GM10266 (cell line): ENCODE results near the gene TMEM120A.

ENCODE experiments used
- DNase-seq: peaks from one replicate; pipeline ENCODE4 v3.0.0; 2012; ENCODE audit errors: extremely low spot score
- CTCF ChIP-seq: IDR thresholded peaks from 2 replicates; pipeline ENCODE4 v1.5.1; 2012; ENCODE audit warnings: mild to moderate bottlenecking, low read depth; ENCODE audit not compliant: control insufficient read depth, insufficient read depth; ENCODE audit errors: missing control alignments

The TMEM120A gene

GRCh38 chr7:75983471-75984129 lies 10.8 kb downstream of the TMEM120A start:
- DNase-seq, result no peak
- TF ChIP-seq CTCF, result no peak

DNA sequence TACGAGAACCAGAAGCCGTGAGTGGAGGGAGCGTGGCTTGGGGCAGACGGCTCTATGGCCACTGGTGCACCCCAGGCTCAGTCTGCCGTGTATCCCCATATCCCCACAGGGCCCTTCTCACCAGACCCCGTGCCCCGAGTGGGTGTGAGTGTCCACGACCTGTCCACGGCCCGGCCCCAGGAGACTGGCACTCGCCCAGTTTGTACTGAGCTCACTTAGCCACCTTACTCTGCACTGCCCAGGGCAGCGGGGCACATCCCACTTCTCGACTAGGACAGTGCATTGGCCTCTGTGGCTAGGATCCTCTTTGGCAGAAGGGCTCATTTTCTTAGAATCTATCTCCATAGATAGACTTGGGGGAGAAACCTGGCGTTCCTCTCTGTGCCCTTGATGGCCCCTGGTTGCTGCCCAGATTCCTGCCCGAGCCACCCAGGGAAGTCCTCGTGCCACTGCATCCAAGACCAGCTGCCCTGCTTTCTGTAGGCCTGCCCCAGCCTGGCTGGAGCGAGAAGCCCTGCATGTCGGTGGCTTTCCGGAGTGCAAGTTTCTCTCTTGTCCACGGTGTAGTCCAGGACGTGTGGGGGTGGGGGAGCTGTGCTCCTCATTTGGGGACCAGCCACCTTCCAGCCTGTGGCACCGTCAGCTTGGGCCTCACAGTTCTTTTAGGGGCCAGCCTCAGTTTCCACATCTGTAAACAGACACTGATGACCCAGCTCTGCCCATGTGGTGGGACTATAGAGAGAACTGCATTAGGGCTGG lies 11.9 kb downstream of the TMEM120A start:
- no peak for DNase-seq
- no peak for TF ChIP-seq CTCF

DNA sequence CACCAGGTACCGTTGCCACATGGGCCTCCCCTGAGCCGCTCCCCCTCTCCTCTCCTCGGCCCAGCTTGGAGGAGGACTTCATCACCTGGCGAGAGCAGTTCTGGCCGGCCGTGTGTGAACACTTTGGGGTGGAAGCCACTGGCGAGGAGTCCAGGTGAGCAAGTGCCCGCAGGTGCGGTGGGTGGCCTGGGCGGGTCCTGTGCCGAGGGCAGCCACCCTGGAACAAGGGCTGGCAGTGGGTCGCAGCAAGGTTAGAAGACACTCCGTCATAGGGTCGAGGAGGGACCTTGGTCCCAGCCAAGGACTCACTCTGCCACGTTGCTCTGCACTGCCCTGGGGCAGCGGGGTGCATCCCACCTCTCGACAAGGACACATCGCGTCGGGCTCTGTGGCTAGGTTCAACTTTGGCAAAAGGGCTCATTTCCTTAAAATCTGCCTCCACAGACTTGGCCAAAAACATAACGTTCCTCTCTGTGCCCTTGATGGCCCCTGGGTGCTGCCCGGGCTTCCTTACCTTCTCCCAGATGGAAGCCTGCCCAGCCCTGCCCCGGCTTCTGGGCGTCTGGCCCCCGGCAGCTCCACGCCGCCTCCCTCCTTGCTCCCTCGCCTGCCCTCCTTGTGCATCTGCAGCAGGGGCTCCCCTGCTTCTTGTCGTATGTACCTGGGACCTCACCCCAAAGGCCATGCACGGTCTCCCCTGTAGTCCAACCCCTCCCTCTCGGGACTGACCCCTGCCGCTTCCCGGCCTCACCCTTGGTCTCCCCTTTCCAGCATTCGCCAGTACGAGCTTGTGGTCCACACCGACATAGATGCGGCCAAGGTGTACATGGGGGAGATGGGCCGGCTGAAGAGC lies 12.7 kb downstream of the TMEM120A start:
- no peak for TF ChIP-seq CTCF
- DNase-seq, result no peak

DNA sequence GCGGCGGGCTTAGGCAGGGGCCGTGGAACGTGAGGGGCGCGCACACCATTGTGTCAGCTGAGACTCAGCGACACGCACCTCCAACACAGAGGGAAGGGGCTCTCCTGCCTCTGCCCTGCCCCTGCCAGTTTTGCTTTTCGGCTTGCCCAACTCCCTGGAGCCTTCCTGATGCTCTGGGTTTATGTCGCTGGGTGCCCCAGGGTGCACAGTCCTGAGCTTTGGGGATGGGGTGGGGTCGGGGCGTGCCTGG lies 13.3 kb downstream of the TMEM120A start:
- TF ChIP-seq CTCF, result no peak
- no peak for DNase-seq

DNA sequence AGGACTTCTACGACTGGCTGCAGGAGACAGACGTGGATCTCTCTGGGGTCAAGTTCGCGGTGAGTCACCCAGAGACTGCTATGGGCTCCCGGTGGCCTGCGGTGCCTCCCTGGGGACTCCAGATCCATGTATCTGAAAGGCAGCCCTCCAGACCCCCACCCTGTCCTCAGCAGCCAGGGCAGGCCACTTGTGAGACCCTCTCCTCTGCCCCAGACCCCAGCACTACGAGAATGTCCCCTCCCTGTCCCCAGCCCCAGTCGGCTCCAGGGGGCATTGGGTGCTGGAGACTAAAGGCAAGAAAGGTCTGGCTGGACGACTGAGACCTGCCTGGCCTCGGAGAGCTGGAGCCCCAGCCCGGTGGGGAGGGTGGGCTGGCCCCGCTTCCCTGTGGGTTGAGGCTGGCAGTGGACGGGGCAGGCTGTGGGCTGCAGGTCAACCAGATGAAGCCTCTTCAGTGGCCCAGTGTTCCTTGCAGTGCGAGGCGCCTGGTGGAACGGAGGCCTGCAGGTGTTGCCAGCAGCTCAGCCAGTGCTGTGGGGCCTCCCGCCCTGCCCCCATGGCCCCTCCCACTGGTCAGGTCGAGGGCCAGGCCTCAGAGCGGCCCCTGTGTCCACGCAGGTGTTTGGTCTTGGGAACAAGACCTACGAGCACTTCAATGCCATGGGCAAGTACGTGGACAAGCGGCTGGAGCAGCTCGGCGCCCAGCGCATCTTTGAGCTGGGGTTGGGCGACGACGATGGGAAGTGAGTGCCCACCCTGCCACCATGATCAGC lies 13.8 kb downstream of the TMEM120A start:
- no peak for DNase-seq
- no peak for TF ChIP-seq CTCF

GRCh38 chr7:75979759-75980429 lies 14.5 kb downstream of the TMEM120A start:
- DNase-seq, result no peak
- no peak for TF ChIP-seq CTCF
